A549 treated with Mapracorat at 1 μM for 4 hours (cell line): ENCODE data around the gene GTF3C1. TPM values are rescaled to one million over a fixed set of nuclear protein-coding genes. Genes with fewer than 3 reads are reported as not detected.

Experiments used
- total RNA-seq: library from RNA; stranded (reverse); fragments of 200-300 nt; extraction: Qiagen RNA extraction; gene quantifications from 5 replicates; pipeline ENCODE4 v1.2.3, GENCODE V29; 2022

GTF3C1 gene, protein sequence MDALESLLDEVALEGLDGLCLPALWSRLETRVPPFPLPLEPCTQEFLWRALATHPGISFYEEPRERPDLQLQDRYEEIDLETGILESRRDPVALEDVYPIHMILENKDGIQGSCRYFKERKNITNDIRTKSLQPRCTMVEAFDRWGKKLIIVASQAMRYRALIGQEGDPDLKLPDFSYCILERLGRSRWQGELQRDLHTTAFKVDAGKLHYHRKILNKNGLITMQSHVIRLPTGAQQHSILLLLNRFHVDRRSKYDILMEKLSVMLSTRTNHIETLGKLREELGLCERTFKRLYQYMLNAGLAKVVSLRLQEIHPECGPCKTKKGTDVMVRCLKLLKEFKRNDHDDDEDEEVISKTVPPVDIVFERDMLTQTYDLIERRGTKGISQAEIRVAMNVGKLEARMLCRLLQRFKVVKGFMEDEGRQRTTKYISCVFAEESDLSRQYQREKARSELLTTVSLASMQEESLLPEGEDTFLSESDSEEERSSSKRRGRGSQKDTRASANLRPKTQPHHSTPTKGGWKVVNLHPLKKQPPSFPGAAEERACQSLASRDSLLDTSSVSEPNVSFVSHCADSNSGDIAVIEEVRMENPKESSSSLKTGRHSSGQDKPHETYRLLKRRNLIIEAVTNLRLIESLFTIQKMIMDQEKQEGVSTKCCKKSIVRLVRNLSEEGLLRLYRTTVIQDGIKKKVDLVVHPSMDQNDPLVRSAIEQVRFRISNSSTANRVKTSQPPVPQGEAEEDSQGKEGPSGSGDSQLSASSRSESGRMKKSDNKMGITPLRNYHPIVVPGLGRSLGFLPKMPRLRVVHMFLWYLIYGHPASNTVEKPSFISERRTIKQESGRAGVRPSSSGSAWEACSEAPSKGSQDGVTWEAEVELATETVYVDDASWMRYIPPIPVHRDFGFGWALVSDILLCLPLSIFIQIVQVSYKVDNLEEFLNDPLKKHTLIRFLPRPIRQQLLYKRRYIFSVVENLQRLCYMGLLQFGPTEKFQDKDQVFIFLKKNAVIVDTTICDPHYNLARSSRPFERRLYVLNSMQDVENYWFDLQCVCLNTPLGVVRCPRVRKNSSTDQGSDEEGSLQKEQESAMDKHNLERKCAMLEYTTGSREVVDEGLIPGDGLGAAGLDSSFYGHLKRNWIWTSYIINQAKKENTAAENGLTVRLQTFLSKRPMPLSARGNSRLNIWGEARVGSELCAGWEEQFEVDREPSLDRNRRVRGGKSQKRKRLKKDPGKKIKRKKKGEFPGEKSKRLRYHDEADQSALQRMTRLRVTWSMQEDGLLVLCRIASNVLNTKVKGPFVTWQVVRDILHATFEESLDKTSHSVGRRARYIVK (N-terminal part only)
- total RNA-seq, result 61.7 to 72.0 TPM (median 70.3 TPM) in 5 replicates

DNA sequence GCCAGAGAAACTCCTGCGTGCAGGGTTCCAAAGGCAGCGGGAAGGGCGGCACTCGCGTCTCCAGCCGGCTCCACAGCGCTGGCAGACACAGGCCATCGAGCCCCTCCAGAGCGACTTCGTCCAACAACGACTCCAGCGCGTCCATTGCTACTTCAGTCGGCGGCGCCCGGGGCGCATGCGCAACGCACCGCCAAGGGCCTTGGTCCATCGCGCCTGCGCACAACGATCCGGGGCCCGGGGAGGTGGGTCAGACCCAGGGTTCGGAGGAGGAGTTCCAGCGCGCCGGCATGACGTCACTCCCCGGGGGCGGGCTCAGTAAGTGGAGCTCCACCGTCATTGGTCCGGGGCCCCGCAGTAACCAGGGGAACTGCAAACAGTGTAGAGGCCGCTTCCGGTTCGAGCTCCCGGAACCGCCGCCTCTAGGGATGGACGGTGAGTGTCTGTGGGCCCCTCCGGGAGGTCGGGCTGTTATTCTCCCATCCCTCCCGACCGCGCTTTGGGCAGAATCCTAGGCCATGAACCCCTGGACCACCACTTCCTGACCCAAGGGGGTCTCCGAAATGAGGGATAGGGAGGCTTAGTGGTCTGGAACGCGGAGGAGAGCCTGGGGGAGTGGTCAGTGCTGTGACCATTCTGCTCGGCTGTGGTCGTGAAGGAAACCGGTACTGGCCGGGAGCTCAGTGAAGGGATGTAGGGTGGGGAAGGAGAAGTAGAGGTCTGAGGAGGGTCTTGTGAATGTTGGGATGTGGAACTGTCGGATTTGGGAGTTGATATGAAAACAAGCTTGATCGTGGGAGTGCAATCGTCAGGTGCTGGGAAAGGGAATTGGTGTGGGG is at the start of gene GTF3C1, which contains the start of gene KATNIP:
Gene GTF3C1 (minus strand): TSS at position 168 of the 836 bp plus-strand sequence. CDS start 23 bp downstream, at position 145.
Gene KATNIP (plus strand): TSS at position 399 of the 836 bp plus-strand sequence. CDS start 27 bp downstream, at position 426.

Other genes starting within 250 kb of the GTF3C1 start
- 29.7 to 38.8 TPM (median 34.1 TPM) in 5 replicates for gene IL4R, start 235.9 kb downstream of the GTF3C1 start, total RNA-seq
- 0.06 to 0.11 TPM in 2 of 5 replicates, not detected in the others for gene IL21R, start 147.7 kb downstream of the GTF3C1 start, total RNA-seq
- 9.0 to 14.4 TPM (median 13.4 TPM) in 5 replicates for gene KATNIP, start 231 bp upstream of the GTF3C1 start, total RNA-seq